MM.1S (cell line): ENCODE data around the gene LRCH2.

Experiments used
- DNase-seq: peaks from one replicate; pipeline ENCODE4 v3.0.0-alpha.2; 2015
- H2AFZ ChIP-seq: fragments of 300-600 bp; sonication (generic); 2 replicates; pipeline ENCODE4 v1.6.0; 2016; ENCODE audit warnings: antibody characterized with exemption, low read length
- H3F3A ChIP-seq: fragments of 300-600 bp; sonication (generic); 2 replicates; pipeline ENCODE4 v1.6.1; 2016; ENCODE audit warnings: mild to moderate bottlenecking, antibody characterized with exemption, low read length, moderate library complexity, mixed read lengths; ENCODE audit not compliant: insufficient read depth
- H3K27ac ChIP-seq: fragments of 300-600 bp; sonication (generic); 2 replicates; pipeline ENCODE4 v1.5.1; 2016; ENCODE audit warnings: mild to moderate bottlenecking, low read length
- H3K27me3 ChIP-seq: fragments of 300-600 bp; sonication (generic); replicated peaks from 2 replicates; pipeline ENCODE4 v1.6.0; 2016; ENCODE audit warnings: low read length; ENCODE audit not compliant: insufficient read depth
- H3K36me3 ChIP-seq: fragments of 300-600 bp; sonication (generic); replicated peaks from 2 replicates; pipeline ENCODE4 v1.6.1; 2016; ENCODE audit warnings: mild to moderate bottlenecking, low read length, mixed read lengths; ENCODE audit not compliant: insufficient read depth
- H3K4me1 ChIP-seq: fragments of 300-600 bp; sonication (generic); 2 replicates; pipeline ENCODE4 v1.6.1; 2016; ENCODE audit warnings: low read length, mixed read lengths
- H3K4me2 ChIP-seq: fragments of 300-600 bp; sonication (generic); 2 replicates; pipeline ENCODE4 v1.6.0; 2016; ENCODE audit warnings: low read depth, low read length
- H3K4me3 ChIP-seq: fragments of 300-600 bp; sonication (generic); 2 replicates; pipeline ENCODE4 v1.5.1; 2016; ENCODE audit warnings: low read length, mixed read lengths
- H3K79me2 ChIP-seq: fragments of 300-600 bp; sonication (generic); 2 replicates; pipeline ENCODE4 v1.6.1; 2016; ENCODE audit warnings: mixed run types, low read length, mixed read lengths
- H3K9ac ChIP-seq: fragments of 300-600 bp; sonication (generic); 2 replicates; pipeline ENCODE4 v1.6.1; 2016; ENCODE audit warnings: low read length, mixed read lengths
- H3K9me2 ChIP-seq: fragments of 300-600 bp; sonication (generic); replicated peaks from 2 replicates; pipeline ENCODE4 v1.6.1; 2016; ENCODE audit warnings: mild to moderate bottlenecking, low read length, mixed read lengths; ENCODE audit not compliant: insufficient read depth
- H3K9me3 ChIP-seq: fragments of 300-600 bp; sonication (generic); replicated peaks from 2 replicates; pipeline ENCODE4 v1.6.1; 2016; ENCODE audit warnings: mild to moderate bottlenecking, low read length, mixed read lengths; ENCODE audit not compliant: insufficient read depth
- H4K20me1 ChIP-seq: fragments of 300-600 bp; sonication (generic); 2 replicates; pipeline ENCODE4 v1.6.1; 2016; ENCODE audit warnings: mild to moderate bottlenecking, low read length, moderate library complexity, mixed read lengths; ENCODE audit not compliant: insufficient read depth
- EZH2 ChIP-seq: fragments of 300-600 bp; sonication (generic); optimal IDR thresholded peaks from 2 replicates; pipeline ENCODE3; 2017; ENCODE audit warnings: low read depth, mild to moderate bottlenecking, antibody characterized with exemption, low read length, mixed read lengths
- EZH2phosphoT487 ChIP-seq: fragments of 300-600 bp; sonication (generic); IDR thresholded peaks from 2 replicates; pipeline ENCODE4 v1.6.1; 2018; ENCODE audit warnings: antibody characterized with exemption, low read length
- TF ChIP-seq, protein P1 (sequence below): fragments of 300-600 bp; sonication (generic); IDR thresholded peaks from 2 replicates; pipeline ENCODE4 v1.5.1; 2016; ENCODE audit warnings: antibody characterized with exemption, low read length, mixed read lengths

Gene LRCH2

DNA sequence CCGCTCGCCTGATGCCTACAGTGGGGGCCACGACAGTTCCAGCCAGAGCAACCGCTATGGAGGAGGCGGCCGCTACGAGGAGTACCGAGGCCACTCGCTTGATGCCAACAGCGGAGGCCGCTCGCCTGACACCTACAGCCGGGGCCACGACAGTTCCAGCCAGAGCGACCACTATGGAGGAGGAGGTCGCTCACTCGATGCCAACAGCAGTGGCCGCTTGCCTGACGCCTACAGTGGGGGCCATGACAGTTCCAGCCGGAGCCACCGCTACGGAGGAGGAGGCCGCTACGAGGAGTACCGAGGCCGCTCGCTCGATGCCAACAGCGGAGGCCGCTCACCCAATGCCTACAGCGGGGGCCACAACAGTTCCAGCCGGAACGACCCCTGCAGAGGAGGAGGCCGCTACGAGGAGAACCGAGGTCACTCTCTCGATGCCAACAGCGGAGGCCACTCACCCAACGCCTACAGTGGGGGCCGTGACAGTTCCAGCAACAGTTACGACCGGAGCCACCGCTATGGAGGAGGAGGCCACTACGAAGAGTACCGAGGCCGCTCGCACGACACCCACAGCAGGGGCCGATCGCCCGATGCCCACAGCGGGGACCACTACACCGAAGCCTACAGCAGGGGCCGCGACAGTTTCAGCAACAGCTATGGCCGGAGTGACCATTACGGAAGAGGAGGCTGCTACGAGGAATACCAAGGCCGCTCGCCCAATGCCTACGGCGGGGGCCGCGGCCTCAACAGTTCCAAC, 42.2 kb downstream of the LRCH2 start:
- DNase-seq, result no peak
- no peak overlapping the region for H2AFZ ChIP-seq
- no peaks in the 10 kb centered on the region for H3K4me1 ChIP-seq

DNA sequence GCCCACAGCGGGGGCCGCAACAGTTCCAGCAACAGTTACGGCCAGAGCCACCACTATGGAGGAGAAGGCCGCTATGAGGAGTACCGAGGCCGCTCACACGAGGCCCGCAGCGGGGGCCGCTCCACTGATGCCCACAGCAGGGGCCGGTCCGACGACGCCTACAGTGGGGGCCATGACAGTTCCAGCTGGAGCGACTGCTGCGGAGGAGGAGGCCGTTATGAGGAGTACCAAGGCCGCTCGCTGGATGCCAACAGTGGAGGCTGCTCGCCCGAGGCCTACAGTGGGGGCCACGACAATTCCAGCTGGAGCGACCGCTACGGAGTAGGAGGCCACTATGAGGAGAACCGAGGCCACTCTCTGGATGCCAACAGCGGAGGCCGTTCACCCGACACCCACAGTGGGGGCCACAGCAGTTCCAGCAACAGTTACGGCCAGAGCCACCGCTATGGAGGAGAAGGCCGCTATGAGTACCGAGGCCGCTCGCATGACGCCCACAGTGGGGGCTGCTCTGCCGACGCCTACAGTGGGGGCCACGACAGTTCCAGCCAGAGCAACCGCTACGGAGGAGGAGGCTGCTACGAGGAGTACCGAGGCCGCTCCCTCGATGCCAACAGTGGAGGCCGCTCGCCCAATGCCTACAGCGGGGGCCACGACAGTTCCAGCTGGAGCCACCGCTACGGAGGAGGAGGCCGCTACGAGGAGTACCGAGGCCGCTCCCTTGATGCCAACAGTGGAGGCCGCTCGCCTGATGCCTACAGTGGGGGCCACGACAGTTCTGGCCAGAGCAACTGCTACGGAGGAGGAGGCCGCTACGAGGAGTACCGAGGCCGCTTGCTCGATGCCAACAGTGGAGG, 43.0 kb downstream of the LRCH2 start:
- TF ChIP-seq EZH2 (no peak), EZH2phosphoT487 (no peak)
- TF ChIP-seq, protein P1, sequence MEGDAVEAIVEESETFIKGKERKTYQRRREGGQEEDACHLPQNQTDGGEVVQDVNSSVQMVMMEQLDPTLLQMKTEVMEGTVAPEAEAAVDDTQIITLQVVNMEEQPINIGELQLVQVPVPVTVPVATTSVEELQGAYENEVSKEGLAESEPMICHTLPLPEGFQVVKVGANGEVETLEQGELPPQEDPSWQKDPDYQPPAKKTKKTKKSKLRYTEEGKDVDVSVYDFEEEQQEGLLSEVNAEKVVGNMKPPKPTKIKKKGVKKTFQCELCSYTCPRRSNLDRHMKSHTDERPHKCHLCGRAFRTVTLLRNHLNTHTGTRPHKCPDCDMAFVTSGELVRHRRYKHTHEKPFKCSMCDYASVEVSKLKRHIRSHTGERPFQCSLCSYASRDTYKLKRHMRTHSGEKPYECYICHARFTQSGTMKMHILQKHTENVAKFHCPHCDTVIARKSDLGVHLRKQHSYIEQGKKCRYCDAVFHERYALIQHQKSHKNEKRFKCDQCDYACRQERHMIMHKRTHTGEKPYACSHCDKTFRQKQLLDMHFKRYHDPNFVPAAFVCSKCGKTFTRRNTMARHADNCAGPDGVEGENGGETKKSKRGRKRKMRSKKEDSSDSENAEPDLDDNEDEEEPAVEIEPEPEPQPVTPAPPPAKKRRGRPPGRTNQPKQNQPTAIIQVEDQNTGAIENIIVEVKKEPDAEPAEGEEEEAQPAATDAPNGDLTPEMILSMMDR, result no peak
- Histone ChIP-seq H3K4me3 (no peak overlapping the region), H3K27ac (no peak overlapping the region), H3K4me1 (no peaks in the 10 kb centered on the region), H3K4me2 (no peak overlapping the region), H3K9ac (no peak overlapping the region), H3K79me2 (no peaks in the 10 kb centered on the region), H3K9me2 (no peaks in the 10 kb centered on the region), H3K36me3 (no peaks in the 10 kb centered on the region), H3K27me3 (no peaks in the 10 kb centered on the region), H3K9me3 (no peaks in the 10 kb centered on the region), H3F3A (no peaks in the 10 kb centered on the region), H4K20me1 (no peaks in the 10 kb centered on the region), H2AFZ (no peak overlapping the region)
- no peak for DNase-seq

More for the DNA sequence above, 42.2 kb downstream of the LRCH2 start:
- Histone ChIP-seq H3K27ac (no peak overlapping the region), H3K79me2 (no peaks in the 10 kb centered on the region), H3K36me3 (no peaks in the 10 kb centered on the region), H3K9me3 (no peaks in the 10 kb centered on the region), H4K20me1 (no peaks in the 10 kb centered on the region), H3K27me3 (no peaks in the 10 kb centered on the region), H3K9me2 (no peaks in the 10 kb centered on the region), H3K4me2 (no peak overlapping the region), H3F3A (no peaks in the 10 kb centered on the region), H3K9ac (no peak overlapping the region), H3K4me3 (no peak overlapping the region)
- TF ChIP-seq EZH2 (no peak), EZH2phosphoT487 (no peak)
- TF ChIP-seq, protein P1, result no peak

DNA sequence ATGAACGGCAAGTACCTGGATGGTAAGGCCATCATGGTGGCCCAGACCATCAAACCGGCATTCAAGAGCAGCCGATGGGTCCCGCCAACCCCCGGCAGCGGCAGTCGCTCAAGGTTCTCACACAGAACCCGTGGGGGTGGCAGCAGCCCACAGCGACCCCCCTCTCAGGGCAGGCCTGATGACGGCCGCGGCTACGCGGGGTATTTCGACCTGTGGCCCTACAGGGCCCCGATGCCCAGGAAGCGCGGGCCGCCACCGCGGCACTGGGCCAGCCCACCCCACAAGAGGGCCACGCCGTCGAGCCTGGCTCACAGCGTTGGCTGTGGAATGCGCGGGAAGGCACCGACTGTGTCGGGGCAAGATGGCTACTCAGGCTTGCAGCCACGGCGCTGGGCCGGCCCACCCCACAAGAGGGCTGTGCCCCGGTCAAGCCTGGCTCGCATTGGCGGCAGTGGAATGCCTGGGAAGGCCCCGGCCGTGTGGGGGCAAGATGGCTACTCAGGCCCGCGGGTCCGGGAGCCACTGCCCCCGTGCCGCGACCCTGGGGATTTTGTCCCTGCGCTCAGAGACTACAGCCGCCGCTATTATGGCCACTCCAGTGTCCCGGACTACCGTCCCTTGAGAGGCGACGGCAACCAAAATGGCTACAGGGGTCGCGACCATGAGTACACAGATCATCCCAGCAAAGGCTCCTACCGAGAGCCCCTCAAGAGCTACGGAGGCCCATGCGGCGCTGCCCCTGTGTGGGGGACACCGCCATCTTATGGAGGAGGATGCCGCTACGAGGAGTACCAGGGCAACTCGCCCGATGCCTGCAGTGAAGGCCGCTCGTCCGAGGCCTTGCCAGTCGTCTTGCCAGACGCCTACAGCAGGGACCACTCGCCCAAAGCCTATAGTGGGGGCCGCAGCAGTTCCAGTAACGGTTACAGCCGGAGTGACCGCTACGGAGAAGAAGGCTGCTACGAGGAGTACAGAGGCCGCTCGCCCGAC, 44.0 kb downstream of the LRCH2 start:
- Histone ChIP-seq H3K36me3 (no peaks in the 10 kb centered on the region), H3K4me1 (no peaks in the 10 kb centered on the region), H3K4me2 (no peak overlapping the region), H2AFZ (no peak overlapping the region), H3K9me3 (no peaks in the 10 kb centered on the region), H3K79me2 (no peaks in the 10 kb centered on the region), H3K4me3 (no peak overlapping the region), H3K27me3 (no peaks in the 10 kb centered on the region), H3F3A (no peaks in the 10 kb centered on the region), H3K27ac (no peak overlapping the region), H4K20me1 (no peaks in the 10 kb centered on the region), H3K9me2 (no peaks in the 10 kb centered on the region), H3K9ac (no peak overlapping the region)
- DNase-seq, result no peak
- TF ChIP-seq EZH2 (no peak), EZH2phosphoT487 (no peak)
- TF ChIP-seq, protein P1, result no peak
